Fibroblast of the conjunctiva (primary cell): Measurements from ENCODE around the gene FUS.

Experiments
- DNase-seq: peaks from one replicate; pipeline ENCODE4 v3.0.0-alpha.2; 2010; ENCODE audit warnings: low read depth

Gene FUS

DNA sequence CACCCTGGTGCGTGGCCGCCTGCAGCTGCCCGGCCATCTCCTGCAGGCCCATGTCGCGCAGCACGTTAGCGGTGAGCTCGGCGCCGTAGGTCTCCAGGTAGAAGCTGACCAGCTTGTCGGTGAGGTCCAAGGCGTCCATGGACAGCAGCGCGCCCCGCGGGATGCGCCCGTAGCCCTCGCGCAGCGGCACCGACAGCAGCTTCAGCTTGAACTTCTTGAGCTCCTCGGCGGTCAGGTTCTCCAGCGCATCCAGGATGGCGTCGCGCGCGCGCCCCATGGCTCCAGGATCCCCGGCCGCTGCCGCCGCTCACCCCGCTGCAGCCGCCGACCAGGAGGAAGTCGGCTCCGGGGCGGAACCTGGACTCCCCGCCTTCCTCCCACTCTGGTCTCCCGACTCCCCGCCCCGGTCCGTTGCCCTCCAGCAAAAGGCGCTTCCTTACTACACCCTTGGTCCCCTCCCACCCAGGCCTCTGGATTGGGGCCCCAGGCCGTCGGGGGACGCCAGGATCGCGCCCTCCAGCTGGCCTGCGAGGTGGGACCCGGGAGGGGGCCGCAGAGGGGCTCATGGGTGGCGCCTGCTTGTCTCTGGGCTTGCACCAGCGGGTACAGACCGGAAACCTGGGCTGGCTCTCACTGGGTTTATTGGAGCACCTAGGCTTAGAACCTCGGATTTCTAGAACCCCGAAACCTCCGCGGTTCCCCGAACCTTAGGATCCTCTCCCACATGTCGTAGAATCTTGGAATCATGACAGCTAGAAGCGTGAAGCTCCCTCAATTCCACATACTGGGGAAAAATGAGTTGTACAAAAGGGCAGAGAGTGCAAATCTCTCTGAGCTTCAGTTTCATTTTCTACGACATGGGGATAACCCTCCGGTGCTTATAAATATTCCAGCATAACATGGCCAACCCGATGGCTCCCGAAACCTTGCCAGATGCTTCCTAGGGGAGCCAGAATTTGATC lies 22.8 kb downstream of the FUS start, which contains the start of gene PYCARD:
PYCARD (minus strand) TSS at position 347 of the 962 bp plus-strand sequence; CDS start at position 277, 70 bp downstream.
- DNase-seq: no peak

DNA sequence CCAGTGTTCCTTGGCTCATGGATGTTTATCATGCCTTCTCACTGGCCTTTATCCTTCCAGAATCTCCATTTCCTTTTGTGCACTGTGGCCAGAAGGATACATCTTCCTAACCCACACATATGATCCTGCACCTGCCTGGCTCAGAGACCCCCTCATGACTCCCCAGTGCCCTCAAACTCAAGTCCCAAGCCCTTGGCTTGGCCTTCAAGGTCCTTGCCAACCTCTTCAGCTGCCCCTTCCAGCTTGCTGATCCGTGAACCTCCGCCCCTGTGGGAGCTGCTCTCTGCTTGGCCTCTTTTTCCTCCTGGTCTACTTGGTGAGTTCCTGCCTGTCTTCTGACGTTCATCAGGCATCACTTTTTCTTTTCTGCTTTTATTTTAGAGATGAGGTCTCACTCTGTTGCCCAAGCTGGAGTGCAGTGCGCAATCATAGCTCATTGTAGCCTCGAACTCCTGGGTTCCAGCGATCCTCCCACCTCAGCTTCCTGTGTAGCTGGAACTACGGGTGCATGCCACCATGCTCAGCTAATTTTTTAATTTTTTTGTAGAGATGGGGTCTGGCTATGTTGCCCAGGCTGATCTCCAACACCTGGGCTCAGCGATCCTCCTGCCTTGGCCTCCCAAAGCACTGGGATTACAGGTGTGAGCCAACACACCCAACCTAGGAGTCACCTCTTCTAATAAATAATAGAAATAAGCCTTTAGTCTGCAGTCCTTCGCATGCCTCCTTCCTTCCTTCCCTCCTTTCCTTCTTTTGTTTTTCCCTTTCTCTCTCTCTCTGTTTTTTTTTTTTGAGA lies 25.1 kb downstream of the FUS start:
- DNase-seq: no peak

DNA sequence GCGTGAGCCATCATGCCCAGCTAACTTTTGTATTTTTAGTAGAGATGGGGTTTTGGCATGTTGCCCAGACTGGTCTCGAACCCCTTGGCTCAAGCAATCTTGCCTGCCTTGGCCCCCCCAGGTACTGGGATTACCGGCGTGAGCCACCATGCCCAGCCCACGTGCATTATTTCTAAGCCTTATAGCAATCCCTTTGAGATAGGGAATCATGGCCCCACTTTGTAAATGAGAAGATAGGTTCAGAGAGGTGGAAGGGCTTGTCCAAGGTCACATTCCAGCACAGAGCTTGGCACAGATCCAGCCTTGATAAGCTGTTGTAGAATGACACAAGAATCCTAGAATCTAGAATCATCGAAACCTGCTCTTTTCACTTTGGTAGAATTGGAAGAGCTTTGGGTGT lies 26.8 kb downstream of the FUS start:
- no peak for DNase-seq

DNA sequence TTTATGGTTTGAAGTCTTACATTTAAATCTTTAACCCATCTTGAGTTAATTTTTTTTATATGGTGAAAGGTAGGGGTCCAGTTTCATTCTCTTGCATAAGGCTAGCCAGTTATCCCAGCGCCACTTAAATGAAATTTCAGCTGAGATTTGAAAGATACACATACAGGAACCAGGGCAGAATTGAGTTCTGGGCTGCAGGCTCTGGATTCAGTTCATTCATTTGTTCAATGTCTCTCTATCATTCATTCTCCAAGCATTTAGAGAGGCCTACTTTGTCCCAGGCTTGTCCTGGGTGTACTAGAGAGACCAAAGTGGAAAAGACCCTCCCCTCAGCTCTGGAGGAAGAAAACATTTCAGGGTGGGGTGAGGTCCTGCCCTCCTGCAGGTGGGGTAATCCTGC lies 33.4 kb downstream of the FUS start:
- DNase-seq: no peak

DNA sequence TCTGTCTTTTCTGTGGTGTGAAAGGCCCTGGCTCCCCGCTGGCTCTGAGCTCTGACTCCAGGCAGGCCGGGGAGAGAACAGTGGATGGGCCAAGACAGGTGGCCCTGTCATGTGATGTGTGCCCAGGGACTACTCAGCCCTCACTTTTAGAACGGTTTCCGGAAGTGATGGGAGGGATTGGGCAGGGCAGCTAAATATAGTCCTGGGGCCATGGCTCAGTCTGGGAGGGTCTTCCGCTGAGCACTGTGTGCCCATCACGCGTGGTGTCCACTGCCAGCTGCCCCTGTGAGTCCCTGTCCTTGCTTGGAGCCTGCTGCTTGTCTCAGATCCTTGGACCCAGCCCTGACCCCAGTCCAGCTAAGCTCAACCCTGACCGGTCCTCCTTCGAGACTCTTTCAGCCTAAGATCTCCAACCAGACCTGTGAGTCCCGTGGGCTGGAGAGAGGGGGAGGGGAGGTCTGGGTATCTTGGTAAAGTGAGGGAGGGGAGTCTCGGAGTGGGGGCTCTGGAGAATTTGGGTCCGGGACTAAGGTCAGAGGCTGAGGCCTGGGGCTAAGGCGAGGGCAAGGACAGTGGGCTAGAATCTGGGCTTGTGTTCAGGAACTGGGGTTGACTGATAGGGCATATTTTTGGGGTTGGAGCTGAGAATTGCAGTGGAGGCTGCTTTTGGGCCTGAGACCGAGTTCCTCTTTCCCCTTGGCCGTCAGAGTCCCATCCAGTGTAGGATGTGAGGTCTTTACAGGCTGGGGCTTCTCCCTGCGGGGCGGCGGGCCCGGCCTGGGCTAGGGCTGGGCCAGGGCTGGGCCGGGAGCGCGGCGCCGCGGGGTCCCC lies 34.2 kb downstream of the FUS start, which contains the start of gene TRIM72:
TRIM72 (plus strand) TSS at position 243 of the 831 bp plus-strand sequence. CDS start 620 bp downstream, outside the sequence.
- no peak for DNase-seq

DNA sequence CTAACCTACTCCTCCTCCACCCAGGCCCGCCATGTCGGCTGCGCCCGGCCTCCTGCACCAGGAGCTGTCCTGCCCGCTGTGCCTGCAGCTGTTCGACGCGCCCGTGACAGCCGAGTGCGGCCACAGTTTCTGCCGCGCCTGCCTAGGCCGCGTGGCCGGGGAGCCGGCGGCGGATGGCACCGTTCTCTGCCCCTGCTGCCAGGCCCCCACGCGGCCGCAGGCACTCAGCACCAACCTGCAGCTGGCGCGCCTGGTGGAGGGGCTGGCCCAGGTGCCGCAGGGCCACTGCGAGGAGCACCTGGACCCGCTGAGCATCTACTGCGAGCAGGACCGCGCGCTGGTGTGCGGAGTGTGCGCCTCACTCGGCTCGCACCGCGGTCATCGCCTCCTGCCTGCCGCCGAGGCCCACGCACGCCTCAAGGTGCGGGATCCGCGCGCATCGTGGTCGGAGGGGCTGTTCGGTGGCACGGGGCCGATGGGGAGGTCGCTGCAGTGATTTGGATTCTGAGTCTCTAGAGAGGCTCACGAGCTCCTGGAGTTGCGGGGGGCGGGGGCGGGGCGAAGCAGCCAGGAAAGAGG lies 34.9 kb downstream of the FUS start:
- no peak for DNase-seq

DNA sequence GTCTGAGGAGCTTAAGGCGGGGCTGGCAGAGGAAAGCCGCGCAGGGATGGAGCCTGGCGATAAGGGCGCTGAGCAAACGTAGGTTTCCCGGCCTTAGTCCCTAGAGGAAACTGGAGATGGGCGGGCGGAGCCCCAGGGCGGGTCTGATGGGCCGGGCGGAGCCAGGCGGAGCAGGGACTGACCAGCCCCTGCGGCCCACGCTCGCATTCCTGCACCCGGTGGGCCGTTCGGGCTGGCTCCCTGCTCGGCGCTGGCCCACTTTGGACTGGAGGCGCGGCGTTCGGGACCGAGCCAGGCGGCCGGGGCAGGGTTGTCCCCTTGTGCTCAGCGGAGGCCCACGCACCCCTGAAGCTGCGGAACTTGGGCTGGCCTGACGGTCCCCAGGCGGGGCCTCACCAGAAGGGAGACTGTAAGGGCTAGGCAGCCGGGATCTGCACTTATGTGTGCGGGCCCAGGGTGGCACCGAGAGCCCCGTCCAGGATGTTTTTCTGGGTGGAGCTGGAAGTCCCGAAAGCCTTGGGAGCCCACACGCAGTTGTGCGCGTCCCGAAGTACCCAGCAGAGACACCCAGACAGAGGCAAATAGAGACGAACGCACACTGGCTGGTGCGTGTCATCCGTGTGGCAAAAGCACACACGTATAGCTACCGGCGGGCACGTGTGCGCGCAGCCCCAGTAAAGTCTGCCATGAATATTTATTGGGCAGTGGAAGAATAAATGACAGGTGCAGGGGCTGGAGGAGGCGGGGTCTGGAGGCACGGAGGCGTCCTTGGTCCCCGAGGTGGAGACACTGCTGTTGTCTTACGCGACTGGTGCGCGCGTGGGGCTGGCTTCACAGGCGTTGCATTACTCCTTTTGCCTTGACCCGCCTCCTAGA lies 35.6 kb downstream of the FUS start:
- DNase-seq: no peak

DNA sequence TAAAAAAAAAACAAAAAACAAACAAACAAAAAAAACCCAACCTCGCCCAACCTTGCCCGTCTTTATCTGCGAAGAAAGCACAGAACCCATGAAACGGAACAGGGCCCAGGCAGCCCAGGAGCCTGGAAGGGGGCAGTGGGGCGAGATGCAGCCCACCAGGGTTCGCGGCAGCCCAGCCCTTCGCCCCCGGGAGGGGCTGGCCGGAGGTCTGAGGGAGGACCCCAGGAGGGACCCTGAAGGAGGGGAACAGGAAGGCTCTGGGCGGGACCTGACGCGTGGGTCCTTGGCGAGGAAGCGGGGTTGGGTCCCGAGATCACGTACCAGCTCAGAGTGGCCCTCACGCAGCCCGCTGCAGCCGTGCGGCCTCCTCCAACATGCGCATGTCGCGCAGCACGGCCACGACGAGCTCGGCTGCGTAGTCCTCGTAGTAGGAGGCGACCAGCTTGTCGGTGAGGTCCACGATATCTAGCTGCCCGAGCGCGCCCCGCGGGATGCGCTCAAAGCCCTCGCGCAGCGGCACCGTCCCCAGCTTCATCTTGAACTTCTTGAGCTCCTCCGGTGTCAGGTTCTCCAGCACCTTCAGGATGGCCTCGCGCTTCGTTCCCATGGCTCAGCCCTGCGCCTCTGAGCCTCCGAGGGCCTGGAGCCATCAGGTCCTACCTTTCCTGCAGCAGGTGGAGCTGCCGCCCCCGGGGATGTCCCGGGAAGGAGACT lies 36.6 kb downstream of the FUS start, which contains the start of gene PYDC1:
PYDC1 (minus strand) TSS at position 714 of the 714 bp plus-strand sequence; CDS start at position 607, 107 bp downstream.
- no peak for DNase-seq

DNA sequence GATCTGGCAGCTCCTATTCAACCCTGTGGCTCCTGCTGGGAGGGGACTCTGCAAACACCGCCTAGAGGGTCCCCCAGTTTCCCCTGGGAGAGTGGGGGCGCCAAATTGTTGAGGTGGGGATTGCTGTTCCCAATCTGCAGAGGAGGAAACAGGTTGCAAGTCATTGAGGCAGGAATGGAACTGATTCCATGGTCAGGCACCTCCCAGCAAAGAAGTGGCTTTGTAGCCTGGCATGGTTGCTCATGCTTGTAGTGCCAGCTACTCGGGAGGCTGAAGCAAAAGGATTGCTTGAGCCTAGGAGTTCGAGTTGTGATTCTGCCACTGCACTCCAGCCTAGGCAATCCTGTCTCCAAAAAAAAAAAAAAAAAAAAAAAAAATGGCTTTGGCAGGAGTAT lies 37.2 kb downstream of the FUS start:
- DNase-seq: no peak

DNA sequence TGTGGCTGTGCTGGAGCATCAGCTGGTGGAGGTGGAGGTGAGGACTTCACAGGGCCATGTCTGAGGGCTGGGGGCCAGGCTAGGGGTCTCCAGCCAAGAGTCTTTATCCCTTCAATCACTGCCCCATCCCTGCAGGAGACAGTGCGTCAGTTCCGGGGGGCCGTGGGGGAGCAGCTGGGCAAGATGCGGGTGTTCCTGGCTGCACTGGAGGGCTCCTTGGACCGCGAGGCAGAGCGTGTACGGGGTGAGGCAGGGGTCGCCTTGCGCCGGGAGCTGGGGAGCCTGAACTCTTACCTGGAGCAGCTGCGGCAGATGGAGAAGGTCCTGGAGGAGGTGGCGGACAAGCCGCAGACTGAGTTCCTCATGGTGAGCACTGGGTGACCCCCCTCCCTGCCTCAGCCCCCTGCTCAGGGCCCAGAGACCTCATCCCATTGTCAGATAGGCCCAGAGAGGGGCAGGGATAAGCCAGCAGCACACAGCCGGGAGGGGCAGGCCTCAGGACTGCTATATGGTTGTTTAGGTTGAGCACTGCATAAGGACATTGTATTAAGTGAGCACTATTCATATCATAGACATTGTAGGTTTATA lies 39.3 kb downstream of the FUS start:
- no peak for DNase-seq

DNA sequence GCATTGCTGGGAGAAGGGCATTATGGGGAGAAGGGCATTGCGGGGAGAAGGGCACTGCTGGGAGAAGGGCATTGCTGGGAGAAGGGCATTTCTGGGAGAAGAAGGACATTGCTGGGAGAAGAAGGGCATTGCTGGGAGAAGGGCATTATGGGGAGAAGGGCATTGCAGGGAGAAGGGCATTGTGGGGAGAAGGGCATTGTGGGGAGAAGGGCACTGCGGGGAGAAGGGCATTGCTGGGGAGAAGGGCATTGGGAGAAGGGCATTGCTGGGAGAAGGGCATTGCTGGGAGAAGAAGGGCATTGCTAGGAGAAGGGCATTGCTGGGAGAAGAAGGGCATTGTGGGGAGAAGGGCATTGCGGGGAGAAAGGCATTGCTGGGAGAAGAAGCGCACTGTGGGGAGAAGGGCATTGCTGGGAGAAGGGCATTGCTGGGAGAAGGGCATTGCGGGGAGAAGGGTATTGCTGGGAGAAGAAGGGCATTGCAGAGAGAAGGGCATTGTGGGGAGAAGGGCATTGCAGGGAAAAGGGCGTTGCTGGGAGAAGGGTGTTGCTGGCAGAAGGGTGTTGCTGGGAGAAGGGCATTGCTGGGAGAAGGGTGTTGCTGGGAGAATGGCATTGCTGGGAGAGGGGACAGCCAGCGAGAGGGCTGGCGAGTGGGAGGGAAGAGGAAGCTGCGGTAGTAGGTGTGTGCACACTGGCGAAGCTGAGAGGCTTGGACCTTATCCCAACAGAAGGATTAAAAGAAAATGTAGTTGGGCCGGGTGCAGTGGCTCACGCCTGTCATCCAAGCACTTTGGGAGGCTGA lies 41.6 kb downstream of the FUS start:
- no peak for DNase-seq

DNA sequence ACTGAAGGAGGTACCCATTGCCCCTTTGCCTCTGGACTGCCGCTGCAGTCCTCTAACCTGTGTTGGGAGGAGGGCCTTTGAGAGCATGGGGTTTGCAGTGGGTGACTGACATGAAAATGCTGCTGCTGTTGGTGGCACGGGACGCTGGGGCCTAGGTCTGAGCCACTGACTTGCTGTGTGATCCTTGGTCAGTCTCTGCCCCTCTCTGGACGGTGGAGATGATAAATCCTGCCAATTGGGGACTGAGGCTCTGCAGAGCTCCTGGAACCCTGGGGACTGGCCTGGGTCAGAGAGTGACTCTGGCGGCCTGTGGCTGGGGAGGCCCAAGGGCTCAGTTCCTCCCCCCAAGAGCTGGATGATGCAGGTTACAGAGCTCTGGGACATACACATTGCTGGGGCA lies 43.1 kb downstream of the FUS start:
- no peak for DNase-seq

DNA sequence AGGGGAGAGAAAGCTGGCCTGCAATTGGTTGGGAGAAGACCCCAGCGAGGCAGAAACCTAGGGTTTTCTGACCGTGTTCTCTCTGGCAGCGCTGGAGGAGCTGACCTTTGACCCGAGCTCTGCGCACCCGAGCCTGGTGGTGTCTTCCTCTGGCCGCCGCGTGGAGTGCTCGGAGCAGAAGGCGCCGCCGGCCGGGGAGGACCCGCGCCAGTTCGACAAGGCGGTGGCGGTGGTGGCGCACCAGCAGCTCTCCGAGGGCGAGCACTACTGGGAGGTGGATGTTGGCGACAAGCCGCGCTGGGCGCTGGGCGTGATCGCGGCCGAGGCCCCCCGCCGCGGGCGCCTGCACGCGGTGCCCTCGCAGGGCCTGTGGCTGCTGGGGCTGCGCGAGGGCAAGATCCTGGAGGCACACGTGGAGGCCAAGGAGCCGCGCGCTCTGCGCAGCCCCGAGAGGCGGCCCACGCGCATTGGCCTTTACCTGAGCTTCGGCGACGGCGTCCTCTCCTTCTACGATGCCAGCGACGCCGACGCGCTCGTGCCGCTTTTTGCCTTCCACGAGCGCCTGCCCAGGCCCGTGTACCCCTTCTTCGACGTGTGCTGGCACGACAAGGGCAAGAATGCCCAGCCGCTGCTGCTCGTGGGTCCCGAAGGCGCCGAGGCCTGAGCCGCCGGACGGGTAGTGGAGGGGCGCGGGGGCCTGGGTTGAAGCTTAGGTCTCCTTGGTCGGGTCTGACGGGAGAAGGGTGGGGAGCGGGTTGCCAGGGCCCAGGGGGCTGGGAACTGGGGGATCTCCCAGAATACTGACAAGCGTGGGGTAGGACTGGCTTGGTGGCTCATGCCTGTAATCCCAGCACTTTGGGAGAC lies 44.4 kb downstream of the FUS start:
- DNase-seq: no peak

DNA sequence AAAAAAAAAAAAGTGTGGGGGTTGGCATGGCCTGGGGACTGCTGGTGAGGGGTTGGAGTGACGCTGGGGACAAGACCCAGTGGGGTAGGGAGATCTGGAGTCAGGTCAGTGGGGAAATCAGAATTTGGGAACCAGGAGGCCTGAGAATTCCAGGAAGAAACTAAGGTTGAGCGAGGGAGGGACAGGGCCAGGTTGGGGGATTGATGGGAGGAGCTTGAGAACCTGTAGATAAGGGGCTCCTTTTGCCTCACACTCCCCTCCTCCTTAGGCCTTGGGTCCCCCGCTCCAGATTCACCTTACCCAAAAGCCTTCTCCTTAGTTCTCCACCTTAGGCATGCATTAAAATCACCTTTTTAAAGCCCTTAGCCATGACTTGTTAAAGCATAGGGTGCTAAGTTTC lies 45.3 kb downstream of the FUS start:
- no peak for DNase-seq

DNA sequence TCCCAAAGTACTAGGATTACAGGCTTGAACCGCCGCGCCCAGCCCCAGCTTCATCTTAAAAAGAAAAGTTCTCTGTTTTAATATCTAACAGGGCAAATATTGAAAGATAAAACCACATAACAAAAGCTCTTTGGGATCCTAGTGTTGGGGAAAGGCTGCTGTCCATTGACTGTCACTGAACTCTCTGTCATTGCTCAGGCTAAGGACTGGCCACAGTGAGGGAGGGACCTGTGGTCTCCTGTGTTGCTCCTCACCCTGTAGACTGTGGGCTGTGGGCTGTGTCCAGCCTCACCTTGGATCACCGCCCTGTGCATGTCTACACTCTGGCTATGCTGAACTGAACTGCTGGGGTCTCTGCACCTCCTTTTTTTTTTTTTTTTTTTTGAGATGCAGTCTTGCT lies 48.3 kb downstream of the FUS start:
- no peak for DNase-seq

DNA sequence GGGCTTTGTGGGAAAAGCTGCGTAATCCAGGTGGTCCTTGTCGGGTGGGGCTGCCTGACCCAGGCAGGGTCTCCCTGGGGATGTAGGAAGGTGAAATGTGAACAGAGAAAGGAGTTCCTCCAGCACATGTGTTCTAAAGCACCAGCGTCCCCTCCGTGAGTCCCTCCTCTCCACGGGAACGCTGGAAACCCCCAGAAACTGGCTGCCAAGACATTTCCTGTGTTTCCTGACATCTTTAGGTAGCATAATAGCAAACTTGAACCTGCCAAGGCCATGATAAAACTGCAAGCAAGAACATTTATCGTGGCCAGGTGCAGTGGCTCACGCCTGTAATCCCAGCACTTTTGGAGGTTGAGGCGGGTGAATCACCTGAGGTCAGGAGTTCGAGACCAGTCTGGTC lies 49.6 kb downstream of the FUS start:
- no peak for DNase-seq

DNA sequence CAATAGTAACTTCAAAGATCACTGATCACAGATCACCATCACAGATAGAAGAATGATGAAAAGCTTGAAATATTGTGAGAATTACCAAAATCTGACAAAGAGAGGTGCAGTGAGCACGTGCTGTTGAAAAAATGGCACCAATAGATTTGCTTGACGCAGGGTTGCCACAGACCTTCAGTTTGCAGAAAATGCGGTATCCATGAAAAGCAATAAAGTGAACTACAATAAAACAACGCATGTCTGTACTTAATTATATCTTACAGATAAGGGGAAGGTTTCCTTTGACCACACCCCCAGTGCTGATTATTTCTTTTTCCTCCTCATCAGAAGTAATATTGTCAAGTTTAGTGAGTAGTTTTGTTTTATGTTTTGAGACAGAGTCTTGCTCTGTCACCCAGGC lies 58.1 kb downstream of the FUS start:
- no peak for DNase-seq
